HPDE6-E6E7 (cell line): Measurements from ENCODE around the gene LIX1.

Source experiments
- DNase-seq: peaks from one replicate; pipeline ENCODE4 v3.0.0; 2011; ENCODE audit warnings: missing footprints; ENCODE audit errors: extremely low spot score

Gene LIX1

DNA sequence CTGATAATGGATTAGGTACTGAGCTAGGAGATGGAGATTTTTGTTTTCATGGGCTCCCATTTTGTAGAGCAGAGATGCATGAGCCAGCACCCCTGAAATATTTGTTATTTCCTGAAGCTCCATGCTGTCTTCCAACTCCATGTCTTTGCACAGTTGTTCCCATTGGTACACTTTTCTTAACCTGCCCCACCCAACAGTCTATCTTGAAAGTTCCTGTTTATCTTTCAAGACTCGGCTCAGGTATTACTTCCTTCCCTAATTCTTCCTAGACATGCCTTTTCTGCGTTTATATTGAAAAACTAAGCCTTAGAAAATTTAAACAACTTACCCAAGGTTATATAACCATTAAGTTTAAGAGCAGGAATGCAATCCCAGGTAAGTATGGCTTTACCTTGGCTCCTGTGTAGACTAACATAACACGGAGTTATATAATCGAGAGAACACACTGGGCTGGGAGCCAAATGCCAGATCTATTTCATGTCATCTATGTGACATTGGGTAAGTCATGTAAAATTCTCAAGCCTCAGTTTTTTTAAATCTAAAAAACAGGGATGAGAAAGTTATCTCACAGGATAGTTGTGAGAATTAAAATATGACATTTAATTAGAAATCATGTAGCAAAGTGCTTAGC is 67.4 kb downstream of the LIX1 start:
- DNase-seq: no peak

DNA sequence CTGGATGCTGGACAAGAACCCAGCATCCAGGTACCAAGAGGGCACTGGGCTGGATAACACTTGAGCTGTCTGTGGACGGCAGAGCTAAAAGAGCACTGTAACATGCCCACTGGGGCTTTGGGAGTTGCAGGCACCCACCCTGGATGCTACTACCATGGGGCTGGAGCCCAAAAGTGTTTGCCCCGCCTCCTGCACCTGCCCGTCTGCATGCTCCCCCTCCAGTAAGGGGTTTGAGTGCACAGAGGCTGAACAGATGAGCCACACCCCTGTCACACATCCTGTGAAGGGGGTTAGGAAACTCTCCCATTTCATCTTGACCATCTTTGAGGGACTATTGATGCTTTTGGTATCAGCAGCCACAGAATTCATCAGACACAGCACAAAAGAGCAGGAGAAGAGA is 69.0 kb downstream of the LIX1 start:
- no peak for DNase-seq

DNA sequence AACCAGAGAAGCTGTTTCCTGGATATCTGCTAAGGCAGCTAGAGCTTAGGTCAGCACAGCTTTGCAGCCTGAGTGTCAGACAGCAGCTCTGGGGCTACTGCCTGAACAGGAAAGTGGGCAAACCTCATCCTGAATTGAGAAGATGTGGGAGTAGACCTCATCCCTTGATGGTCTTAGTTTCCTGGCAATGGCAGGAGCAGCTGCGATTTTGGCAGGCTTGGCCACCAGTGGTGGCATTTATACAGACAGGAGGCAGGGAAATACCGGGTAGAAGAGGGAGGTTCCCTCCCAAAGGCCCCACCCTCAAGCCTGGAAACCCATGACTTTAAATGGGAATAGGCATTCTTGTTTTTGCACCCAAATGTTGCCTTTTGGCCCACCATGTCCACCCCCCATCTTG is 69.7 kb downstream of the LIX1 start:
- no peak for DNase-seq

DNA sequence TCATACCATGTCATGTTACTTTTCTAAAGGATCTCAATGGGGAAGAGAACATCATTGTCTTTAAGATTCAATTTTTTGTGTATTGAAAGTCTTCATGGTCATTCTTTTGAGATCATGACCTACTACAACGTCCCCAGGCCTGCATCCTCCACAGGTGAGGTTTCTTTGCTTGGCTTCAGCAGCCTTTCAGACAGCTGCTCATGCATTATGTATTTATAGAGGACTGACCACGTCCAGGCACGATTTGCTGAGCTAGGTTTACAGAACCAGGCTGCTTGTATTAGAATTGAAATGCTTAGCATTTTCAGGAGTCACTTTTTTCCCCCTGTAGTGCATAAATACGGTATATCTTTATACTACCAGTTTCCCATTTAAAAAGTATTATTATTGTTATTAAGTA is 70.4 kb downstream of the LIX1 start:
- no peak for DNase-seq

DNA sequence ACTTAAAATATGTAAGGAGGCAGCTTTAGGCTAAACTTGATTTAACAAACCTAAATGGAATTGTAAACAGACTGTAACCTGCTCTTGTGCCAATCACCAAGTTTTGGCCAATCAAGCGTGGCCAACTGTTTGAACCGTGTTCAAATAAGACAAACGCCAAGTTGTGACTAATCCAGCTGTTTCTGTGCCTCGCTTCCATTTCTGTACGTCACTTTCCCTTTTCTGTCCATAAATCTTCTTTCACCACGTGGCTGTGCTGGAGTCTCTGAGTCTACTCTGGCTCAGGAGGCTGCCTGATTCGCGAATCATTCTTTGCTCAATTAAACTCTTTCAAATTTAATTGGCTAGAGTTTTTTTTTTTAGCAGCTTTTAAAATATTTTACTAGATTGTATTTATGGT is 71.3 kb downstream of the LIX1 start:
- no peak for DNase-seq

DNA sequence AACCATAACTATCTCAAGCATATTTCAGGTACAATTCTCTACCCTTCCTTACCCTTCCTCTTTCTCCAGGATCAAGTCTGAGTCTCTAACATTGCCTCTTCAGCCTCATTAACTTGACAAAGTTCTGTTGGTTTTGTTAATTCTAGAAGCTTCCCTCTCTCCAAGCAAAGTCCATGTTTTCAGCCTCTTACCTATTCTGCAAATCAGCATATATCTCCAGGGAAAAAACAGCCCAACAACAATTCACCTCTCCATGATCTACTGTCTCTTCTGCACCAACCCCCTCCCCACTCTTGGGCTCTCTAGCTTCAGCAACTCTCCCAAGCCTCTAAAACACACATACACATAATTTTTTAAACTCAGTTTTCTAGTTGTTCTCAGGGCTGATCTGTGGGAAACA is 72.2 kb downstream of the LIX1 start:
- DNase-seq: no peak

DNA sequence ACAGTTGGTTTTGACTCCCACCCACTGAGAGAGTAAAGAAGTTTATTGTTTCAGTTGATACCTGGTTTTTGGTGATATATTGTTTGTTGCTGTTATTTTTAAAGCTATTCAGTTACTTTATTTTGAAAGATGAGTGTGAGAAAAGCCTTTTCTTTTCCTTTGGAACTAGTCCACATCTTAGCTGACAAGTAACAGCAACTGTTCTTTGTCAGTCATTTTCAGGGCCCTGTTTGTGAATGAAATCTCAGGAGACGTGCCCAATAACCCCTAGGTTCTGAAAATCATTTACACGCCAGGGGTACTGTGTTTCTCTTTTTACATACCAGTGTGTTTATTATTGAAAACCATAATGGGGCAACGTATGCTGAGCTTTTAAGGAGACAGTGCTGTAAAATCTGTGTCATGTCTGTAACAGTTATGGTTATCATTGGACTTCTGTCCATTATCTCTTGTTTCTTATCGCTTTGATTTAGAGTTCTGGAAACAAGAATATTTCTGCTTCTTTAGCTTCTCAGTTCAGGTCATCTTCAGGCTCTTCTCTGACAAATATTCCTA is 75.0 kb downstream of the LIX1 start:
- DNase-seq: no peak

DNA sequence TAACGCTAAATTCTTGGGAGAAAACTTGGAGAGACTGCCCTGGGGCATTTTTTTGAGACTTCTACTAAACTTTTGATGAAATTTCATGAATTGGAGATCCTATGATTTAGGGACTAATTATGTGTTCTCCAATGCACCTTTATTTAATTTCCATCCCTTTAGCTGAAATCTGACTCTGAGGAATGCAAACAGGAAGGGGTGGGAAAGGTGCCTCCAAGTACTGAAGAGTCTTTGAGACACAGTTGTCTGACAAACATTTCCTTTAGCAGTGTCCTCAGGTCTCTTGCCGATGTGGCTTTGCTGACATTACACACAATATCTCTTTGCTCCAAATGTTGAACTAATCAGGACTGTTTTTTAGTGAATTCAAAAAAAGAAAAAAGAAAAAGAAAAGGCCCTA is 76.9 kb downstream of the LIX1 start:
- no peak for DNase-seq

DNA sequence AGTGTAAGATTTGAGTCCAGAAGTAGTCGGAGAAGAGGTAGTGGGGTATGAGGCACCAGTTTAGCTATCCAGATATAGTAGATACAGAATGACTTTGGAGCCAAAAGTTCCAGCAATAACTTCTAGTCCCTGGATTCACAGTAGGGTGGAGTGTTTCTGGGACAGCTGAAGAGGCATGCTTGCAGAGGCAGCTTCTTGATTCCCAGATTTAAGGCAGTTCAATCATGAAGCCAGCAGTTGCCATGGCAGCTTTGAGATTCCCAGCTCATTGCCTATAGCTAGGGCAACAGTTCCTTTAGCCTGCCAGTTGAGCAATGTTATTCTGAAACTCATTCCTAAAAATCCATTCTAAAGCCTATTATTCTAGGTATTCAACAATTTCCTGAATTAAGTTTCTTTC is 79.2 kb downstream of the LIX1 start:
- no peak for DNase-seq

DNA sequence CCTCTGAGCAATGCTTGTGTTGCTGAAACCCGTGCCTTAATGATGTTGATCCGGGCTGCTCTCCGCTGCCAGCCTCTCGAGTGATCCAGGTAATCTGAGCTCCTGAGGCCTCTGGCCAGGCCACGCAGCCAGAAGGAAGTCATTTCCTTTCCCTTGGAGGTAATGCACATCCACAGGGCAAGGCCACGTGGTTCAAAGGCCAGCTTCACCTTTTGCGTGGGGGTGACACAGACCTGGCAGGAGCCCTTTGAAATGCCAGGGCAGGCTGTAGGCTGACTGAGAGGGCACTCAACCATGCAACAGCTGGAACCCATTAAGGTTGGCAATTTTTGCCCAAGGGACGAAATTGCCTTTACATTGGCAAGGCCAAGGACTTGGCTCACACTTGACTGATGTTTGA is 80.4 kb downstream of the LIX1 start:
- no peak for DNase-seq

DNA sequence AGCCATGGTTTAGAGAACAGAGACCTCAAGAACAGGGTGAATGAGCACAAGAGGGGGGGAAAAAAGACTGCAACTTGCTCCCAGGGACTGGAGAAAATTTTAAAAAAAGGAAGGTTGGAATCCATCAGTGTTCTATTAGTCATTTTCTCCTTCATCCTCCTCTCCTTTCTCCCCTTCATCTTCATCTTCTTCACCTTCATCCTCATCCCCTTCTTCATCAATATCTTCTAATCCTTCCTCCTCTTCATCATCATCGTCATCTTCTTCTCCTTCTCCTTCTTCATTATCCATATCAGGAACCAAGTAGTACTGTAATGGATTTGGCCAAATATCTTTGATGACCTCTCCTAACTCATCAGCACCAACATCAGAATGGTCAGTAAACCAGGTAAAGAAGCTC is 86.1 kb downstream of the LIX1 start:
- DNase-seq: no peak

DNA sequence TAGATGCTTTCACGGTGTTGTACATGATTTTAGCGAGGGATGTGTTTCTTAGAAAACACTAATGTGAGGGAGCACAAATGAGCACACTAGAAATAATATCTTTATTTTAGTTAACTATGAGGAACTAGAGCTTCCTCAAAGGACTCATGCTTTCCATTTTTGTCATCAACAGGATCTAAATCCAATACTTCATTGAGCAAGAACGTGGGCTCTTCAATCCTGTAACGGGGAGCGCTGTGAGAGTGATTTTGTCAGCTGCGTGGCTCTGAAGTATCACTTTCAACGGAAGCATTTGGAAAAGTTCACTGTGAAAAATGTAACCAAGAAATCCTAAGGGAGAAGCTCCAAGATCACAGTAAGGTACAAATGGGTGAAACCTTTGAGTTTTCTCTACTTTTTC is 93.2 kb downstream of the LIX1 start:
- no peak for DNase-seq

DNA sequence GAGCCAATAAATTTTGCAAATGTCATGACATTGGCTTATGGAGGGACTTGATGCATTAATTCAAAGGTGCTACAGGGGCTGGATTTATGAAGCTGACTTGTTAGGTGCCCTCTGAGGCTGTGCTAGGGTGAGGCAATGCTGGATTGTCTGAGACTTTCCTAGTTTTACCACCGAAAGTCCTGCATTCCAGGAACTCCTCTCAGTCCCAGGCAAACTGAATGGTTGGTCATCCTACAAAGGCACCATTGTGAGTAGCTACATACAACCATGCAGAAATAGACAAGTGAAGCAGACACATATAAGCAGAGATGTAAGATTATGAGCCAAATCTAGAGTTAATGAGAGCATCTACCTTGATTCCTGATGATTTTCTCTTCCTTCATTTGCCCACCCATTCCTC is 95.3 kb downstream of the LIX1 start:
- no peak for DNase-seq

DNA sequence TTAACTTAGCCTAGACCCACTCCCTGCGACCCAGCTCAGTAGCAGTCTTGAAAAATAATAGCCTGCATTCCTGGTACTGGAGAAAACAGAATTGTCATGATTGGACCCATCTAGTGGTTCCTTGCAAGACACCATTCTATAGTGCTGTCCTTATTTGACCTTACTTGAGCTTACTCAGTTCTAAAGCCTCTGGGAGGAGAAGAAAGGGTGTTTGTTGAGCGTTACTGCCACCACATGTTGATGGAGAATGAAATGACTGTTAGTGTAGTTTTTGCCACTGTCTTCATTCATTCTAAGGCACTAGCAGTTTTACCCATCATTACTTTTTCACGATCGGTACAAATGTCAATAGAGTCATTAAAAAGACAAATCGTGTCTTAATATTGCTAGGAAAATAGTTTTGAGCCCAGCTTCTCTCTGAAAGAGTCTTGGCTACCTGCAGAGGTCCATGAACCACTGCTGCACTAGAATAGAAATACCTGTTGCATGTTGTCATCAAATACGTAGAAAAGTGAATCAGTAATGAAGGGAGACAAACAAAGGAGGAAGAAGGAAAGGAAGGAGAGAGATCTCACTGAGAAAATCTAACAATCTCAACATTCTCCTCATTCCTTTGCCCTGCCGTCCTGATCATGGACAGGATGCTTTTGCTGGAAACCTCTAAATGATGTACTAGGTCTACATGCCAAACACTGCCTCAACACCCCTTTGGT is 96.0 kb downstream of the LIX1 start:
- DNase-seq: no peak

DNA sequence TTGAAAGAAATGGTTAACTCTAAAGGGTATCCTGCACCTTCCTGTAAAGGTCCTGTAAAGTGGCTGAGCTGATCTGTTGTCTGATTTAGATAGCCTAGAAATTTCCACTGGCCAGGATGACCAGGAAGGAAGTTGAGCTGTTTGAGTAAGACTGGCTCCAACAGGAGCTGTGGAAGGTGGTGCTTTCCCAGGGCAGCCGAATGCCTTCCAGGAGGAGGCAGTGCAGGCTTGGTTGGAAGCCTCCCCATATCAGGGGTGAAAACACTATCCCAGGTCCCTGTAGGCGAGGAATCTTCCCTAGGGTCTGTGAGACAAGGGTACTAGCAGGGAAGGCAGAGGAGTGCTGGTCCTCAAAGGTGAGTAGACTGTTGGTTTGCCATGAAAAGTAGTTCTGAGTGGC is 98.4 kb downstream of the LIX1 start:
- peak; percentile 23 for DNase-seq

DNA sequence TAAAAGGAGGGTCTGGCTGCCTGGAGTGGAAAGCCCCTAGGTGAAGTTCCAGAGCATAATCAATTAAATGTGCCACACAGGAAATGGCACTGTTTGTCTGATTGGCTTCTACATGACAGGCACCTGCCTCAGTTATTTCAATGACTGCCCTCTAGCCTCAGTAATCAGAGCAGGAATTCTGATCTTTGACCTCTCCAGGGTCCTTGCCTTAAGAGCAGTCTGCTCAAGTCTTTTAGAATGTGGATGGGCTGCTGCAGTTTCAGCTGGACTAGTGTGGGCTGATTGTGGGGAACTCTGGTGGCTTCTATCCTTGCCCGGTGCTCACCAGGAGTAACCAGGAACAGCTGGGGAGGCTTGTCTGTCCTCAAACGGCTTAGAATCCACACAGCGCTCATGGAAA is 98.9 kb downstream of the LIX1 start:
- no peak for DNase-seq

DNA sequence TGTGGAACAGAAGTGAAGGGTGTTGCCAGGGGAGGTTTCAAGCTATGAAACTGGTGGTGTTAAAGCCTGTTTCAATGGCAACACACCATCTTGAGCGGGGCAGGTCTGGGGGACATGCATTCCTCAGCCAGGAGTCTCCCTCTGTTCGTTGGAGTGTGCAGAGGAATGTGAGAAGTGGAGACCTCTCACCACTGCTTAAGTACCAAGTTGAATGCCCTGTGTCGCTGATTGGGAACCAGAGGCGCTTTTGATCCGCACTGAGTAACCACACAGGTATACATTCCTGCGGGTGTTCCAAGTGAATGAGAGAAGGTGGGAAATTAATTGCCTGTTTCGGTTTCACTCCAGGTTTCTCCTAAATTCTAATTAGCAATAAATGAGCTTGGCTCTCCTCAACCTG is 99.4 kb downstream of the LIX1 start:
- no peak for DNase-seq
